Muscle of back (tissue), 13 donors: ENCODE measurements around the gene MAPRE2. TPM values are rescaled to one million over a fixed set of nuclear protein-coding genes. Genes with fewer than 3 reads are reported as not detected.

Experiments
- DNase-seq, 3 donors: peaks; one replicate each; pipeline versions ENCODE4 v3.0.0 to v3.0.0-alpha.2; 2013
- long read RNA-seq, 9 donors: transcript quantifications; one replicate each; lab custom pipeline, GENCODE V29; 2026
- polyA plus RNA-seq, 10 donors: library from polyadenylated mRNA; unstranded; fragments of 120-200 nt; gene quantifications; one replicate each; pipeline ENCODE4 v1.2.1, GENCODE V29; 2013; ENCODE audit not compliant: insufficient read length in 10 of 10

The MAPRE2 gene
- 10 to 100 TPM; 24.6 to 35.5 (median 30.4) TPM for polyA plus RNA-seq
- long read RNA-seq, donor 1, full-length matches to known transcripts = 6 of 6 reads
- long read RNA-seq, donor 1, partial matches to known transcripts = 0 of 6 reads
- long read RNA-seq, donor 1, other reads (novel, unspliced or antisense) = 0 of 6 reads
- long read RNA-seq, donor 2, full-length matches to known transcripts = 4 of 18 reads
- long read RNA-seq, donor 2, partial matches to known transcripts = 14 of 18 reads
- long read RNA-seq, donor 2, other reads (novel, unspliced or antisense) = 0 of 18 reads
- long read RNA-seq, donor 3 = 0 reads
- long read RNA-seq, donor 4, full-length matches to known transcripts = 11 of 11 reads
- long read RNA-seq, donor 4, partial matches to known transcripts = 0 of 11 reads
- long read RNA-seq, donor 4, other reads (novel, unspliced or antisense) = 0 of 11 reads
- long read RNA-seq, donor 5, full-length matches to known transcripts = 12 of 12 reads
- long read RNA-seq, donor 5, partial matches to known transcripts = 0 of 12 reads
- long read RNA-seq, donor 5, other reads (novel, unspliced or antisense) = 0 of 12 reads
- long read RNA-seq, donor 6, full-length matches to known transcripts = 3 of 3 reads
- long read RNA-seq, donor 6, partial matches to known transcripts = 0 of 3 reads
- long read RNA-seq, donor 6, other reads (novel, unspliced or antisense) = 0 of 3 reads
- long read RNA-seq, donor 7, full-length matches to known transcripts = 8 of 8 reads
- long read RNA-seq, donor 7, partial matches to known transcripts = 0 of 8 reads
- long read RNA-seq, donor 7, other reads (novel, unspliced or antisense) = 0 of 8 reads
- long read RNA-seq, donor 8, partial matches to known transcripts = 5 of 6 reads
- long read RNA-seq, donor 8, other reads (novel, unspliced or antisense) = 0 of 6 reads
- long read RNA-seq, donor 9, full-length matches to known transcripts = 1 of 1 reads
- long read RNA-seq, donor 9, partial matches to known transcripts = 0 of 1 reads
- long read RNA-seq, donor 9, other reads (novel, unspliced or antisense) = 0 of 1 reads

- peak; percentile 96 to 99 (median 98) for DNase-seq
Observed at GRCh38 chr18:35040988-35041814, at the start of gene MAPRE2. TSS of gene MAPRE2 (plus strand) at chr18:35041413. CDS start at chr18:35041540, 127 bp downstream.

DNA sequence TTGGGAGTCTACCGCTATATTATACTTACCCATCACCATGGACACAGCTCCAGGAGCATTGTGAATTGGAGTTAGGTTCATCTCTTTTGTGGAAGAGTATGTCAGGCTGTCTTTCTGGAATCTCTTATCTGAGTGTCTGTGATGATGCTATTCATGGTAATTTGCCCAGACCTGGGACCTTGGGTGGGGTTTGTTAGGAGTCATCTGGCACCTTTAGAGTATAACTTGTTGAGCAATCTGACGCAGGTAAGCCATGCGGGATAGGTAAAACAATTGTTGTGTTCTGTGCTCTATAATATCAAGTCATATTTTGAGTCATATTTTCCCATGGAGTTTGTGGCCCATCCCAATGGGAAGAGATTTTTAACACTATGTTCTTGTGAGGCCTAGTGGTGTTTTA is 49.7 kb upstream of the MAPRE2 start:
- no peak for DNase-seq

GRCh38 chr18:34993289-34993688 is 47.9 kb upstream of the MAPRE2 start:
- DNase-seq = no peak

GRCh38 chr18:34995746-34996145 is 45.5 kb upstream of the MAPRE2 start:
- no peak for DNase-seq

DNA sequence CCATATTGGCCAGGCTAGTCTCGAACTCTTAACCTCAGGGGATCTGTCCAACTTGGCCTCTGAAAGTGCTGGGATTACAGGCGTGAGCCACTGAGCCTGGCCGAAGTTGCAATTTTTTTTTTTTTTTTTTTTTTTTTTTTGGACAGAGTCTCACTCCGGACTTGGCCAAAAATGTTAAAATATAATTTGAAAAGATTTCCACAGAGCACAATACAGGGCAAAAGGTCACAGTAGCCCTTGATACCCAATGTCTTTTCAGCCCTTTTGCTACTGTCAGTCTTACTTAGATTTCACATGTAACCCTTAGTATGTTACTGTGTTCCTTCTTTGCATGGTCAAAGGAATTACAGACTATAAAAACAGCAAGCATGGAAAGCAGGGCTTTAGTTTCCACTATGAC is 42.6 kb upstream of the MAPRE2 start:
- peak; percentile 23 to 69 (median 30) for DNase-seq

DNA sequence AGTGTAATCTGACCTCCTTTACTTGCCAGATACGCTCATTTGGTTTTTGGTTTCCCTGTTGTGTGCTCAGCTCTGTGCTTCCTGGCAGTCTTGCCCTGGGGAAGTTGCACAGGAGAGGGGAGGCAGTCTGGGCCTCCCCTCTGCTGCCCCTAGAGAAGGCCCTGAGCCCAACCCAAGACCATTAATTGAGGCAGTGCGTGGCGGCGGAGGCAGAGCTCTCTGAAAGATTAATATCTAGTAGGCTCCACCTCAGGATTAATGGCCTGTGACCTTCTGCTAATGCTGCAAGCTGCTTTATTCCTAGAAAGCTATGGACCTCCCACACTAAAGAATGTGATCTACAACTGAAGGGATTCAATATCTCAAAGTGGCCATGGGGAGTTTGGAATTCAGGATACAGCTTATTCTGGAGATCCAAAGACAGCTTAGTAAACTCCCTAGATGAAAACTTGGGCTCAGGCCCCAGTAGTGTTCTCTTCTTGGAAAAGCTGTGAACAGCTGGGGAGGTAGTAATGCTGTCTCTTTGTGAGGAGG is 41.4 kb upstream of the MAPRE2 start:
- peak; percentile 76 to 93 (median 84) for DNase-seq

DNA sequence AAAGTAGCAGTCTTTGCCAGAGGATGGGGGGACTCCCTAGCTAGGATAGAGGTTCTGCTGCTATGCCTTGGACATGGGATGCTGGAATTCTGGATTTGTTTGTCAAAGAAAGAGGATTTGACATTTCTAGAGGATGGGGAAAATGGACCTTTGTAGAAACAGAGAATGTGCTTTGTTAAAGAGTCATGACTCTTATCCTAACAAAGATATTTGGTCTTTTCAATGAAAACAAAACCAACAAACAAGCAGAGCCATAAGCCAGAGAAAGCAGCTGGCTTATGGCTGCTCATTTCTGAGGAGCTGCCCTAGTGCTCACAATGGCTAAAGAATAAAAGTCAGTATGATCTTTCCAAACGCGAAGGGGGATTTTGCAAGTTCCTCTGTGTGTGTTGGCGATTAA is 40.8 kb upstream of the MAPRE2 start:
- peak in 1 of 3 donors; percentile 27 for DNase-seq

GRCh38 chr18:35002120-35002519 is 39.1 kb upstream of the MAPRE2 start:
- DNase-seq = no peak

GRCh38 chr18:35005963-35006577 is 35.1 kb upstream of the MAPRE2 start:
- peak; percentile 62 to 85 (median 76) for DNase-seq

GRCh38 chr18:35010156-35010555 is 31.1 kb upstream of the MAPRE2 start:
- no peak for DNase-seq

DNA sequence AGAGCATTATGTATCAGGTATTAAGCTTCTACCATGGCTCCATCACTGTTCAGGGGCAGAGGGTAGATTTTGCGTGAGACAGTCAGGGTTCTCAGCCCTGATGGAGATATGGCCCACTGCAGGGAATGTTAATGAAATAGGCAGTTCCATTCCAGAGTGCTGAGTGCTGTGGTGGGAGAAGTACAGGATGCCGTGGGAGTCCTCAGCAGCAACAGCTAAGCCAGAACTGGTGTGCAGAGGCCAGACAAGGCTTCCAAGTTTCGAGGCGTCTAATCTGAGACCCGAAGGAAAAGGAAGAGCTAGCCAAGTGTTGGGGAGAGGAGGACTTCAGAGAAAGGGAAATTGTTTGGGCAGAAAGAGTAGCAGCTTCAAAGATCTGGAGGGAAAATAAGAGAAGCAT is 30.2 kb upstream of the MAPRE2 start:
- DNase-seq = peak in 2 of 3 donors; percentile 31 to 57

DNA sequence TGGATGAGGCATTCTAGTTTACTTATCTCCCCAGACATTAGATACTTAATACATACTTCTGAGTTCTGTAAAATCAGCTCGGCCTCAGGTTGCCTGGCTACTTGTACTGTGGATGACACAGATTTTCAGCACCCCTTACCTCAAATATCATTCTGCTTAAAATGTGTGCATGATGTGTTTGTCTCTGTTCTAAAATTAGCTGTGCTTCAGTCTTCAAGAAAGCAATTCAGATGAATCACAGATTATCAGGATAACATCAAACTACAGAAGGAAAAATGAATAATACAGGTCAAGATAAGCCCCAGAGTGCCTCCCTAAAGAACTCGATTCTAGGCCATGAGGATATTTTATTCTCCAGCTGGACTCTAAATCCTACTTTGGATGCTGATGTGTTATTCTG is 21.3 kb upstream of the MAPRE2 start:
- peak in 1 of 3 donors; percentile 35 for DNase-seq

- DNase-seq = no peak
Observed at GRCh38 chr18:35022426-35023001, 18.7 kb upstream of the MAPRE2 start.

DNA sequence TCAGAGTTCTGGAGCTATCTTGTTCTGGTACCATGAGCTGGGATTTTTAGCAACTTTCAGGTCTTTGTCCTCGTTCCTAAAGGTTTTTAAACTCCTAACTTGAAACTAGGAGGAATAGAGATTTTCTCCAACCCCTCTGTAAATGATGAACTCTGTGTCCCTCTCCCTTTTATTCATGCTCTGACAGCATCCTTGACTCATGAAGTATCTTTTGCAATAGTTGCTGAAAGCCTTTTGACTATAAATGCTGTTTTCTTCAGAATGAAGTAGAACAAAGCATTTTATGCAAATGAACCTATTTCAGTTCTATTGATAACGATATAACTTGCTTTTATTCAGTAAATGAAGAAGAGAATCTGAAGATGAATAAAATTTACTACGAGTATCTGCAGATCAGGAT is 17.0 kb upstream of the MAPRE2 start:
- no peak for DNase-seq

- DNase-seq = peak; percentile 93 to 97 (median 95)
Observed at GRCh38 chr18:35024965-35025364, 16.2 kb upstream of the MAPRE2 start.

DNA sequence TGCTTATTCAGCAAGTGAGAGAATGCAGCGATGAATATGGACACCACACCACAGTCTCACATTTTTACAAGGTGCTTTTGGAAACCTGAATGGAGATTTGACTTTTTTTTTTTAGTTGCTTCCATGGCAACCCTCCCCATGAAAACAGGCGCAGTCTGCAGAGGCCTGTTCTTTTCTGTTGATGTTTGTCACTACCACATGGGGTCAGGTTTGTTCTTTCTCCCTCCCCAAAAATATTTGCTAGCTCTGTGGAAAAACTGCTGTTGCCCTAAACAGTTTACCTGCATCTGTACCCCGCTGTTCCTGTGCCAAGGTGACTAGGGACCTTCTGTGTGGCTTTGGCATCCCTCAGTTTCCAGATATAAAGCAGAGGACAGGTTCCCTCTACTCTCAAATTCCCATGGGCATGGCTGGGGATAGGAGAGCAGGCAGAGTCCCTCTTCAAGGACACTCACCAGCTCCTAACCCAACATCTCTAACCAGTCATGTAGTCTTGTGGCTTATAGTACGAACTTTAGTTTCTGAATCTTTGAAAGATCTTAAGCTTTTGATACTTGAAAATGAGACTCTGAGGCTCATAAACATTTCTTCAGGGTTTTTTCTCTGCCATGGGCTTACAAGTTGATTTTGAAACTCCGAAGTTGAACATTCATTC is 14.7 kb upstream of the MAPRE2 start:
- DNase-seq = peak in 1 of 3 donors; percentile 57

DNA sequence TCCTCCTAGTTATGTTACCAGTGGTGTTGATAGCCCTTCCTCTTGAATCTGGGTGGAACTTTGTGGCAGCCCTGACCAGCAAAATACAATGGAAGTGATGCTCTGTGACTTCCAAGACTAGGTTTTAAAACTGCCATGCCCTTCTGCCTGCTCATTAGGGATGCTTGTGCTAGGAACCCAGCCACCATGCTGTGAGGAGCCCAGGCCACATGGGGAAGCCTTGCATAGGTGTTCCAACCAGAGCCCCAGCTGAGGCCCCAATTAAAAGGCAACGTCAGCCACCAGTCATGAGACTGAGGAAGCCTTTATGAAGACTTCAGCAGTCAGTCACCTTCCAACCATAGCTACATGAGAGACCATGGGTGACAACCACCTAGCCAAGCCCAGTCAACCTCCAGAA is 14.0 kb upstream of the MAPRE2 start:
- no peak for DNase-seq

DNA sequence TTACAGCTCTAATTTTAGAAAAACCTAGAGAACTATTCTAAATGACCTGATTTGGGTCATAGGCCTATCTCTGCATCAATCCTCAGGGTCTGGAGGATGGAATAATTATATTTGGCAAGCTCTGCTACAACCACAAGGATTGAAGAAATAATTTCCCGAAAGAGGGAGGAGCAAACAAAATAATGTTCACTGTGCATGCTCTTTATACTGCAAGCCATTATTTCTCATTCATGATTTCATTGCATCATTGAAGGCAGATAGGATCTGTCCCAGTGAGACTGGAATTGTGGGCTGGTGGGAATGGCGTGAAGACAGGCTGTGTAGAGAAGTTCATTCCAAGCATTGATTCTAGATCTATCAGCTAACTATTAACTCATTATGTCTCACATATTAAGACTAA is 12.7 kb upstream of the MAPRE2 start:
- DNase-seq = peak in 1 of 3 donors; percentile 49

GRCh38 chr18:35029103-35029502 is 12.1 kb upstream of the MAPRE2 start:
- DNase-seq = peak in 1 of 3 donors; percentile 49

DNA sequence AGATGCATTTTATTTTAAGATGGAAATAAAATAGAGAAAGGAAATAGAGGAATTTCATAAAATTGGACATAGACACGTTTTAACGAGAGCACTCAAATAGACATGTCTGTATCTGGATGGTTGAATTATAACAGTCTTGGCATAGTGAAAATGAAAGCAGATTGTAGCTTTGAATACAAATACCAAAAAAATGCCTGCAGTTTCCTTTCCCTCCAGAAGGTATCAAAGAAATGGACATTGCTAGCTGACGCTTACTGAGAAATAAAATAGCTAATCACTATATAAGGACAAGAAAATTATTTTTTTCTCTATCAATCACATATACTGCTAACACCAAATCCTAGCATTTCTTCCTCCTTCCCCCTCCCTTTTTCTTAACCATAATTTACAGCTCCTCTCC is 11.4 kb upstream of the MAPRE2 start:
- no peak for DNase-seq
